HAP-1 (cell line): ENCODE data around the gene SPATA22.
"Not testable (repeated sequence)": the region's sequence is repeated elsewhere in the genome, so short reads cannot be mapped to it uniquely, and the experiment has no call there.

Experiments
- DNase-seq, 2 experiments: peaks; one replicate each; pipeline ENCODE4 v3.0.0-alpha.2; 2016 to 2020; ENCODE audit warnings: low spot score in 2 of 2
- H3K27me3 ChIP-seq: fragments of 250-450 bp; sonication (Bioruptor Pico); 2 replicates; pipeline ENCODE4 v1.5.1; 2020; ENCODE audit warnings: low read depth, mild to moderate bottlenecking, moderate library complexity
- H3K36me3 ChIP-seq: fragments of 250-450 bp; sonication (Bioruptor Pico); replicated peaks from 2 replicates; pipeline ENCODE4 v1.5.1; 2020; ENCODE audit warnings: mild to moderate bottlenecking
- H3K4me1 ChIP-seq: fragments of 250-450 bp; sonication (Bioruptor Pico); 2 replicates; pipeline ENCODE4 v1.5.1; 2020; ENCODE audit warnings: mild to moderate bottlenecking
- H3K4me3 ChIP-seq: fragments of 250-450 bp; sonication (Bioruptor Pico); 2 replicates; pipeline ENCODE4 v1.5.1; 2020; ENCODE audit warnings: mild to moderate bottlenecking, moderate library complexity
- H3K9me3 ChIP-seq: fragments of 250-450 bp; sonication (Bioruptor Pico); 2 replicates; pipeline ENCODE4 v1.5.1; 2020; ENCODE audit warnings: mild to moderate bottlenecking, moderate library complexity
- in situ Hi-C: fragments of 300-500 bp; cut with MboI; formaldehyde crosslinking; loops from 3 replicates; pipeline ENCODE4 v1.14.3; 2020; ENCODE audit warnings: low sequenced_read_pairs, inconsistent platforms, mixed read lengths

SPATA22 gene

DNA sequence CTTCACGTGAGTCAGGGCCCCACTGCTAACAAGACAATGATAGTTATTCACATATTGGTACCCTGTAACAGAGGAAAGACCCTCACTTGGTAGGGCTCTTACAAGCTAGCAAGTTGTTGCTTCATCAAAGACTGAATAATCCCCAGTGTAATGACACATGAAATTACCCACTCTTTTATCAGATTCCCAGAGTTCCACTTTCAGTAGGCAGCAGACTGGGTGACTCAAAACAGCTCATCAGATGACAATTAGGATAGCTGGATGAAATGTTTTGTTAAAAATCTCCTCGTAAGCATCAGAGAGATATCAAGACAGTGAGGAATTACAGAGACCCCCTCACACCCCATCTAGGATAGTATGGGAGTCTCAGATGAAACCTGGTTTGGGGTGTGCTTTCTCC, 31.2 kb downstream of the SPATA22 start:
- no peaks in the 10 kb centered on the region for H3K4me1 ChIP-seq
- H3K9me3 ChIP-seq = no peaks in the 10 kb centered on the region
- DNase-seq = no peak
- in situ Hi-C loops = no loop called here
- H3K36me3 ChIP-seq = no peaks in the 10 kb centered on the region
- 0 out of 2 replicates have a peak, but pooled peaks cover 5% of the 10 kb centered on the region for H3K27me3 ChIP-seq
- no peak overlapping the region for H3K4me3 ChIP-seq

DNA sequence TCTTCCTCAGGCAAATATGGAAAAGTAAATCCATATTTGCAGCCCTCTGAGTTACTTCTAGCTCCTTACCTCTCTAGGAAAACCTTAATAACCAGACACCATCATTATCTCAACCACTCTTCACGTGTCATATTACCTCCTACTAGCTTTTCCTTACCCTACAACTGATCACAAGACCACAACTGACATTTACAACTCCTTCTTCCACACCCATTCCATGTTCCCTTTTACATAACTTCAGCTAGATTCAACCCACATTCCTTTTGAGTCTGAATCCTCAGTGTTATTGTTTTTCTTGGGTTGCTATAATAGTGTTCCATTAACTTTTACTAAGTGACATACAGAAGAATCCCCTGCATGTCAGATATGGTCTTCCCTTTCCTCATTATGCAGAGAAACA, 33.3 kb downstream of the SPATA22 start:
- H3K9me3 ChIP-seq = no peaks in the 10 kb centered on the region
- in situ Hi-C loops = no loop called here
- 0 out of 2 replicates have a peak, but pooled peaks cover 5% of the 10 kb centered on the region for H3K27me3 ChIP-seq
- no peak for DNase-seq
- H3K36me3 ChIP-seq = no peaks in the 10 kb centered on the region
- no peaks in the 10 kb centered on the region for H3K4me1 ChIP-seq
- H3K4me3 ChIP-seq = no peak overlapping the region

DNA sequence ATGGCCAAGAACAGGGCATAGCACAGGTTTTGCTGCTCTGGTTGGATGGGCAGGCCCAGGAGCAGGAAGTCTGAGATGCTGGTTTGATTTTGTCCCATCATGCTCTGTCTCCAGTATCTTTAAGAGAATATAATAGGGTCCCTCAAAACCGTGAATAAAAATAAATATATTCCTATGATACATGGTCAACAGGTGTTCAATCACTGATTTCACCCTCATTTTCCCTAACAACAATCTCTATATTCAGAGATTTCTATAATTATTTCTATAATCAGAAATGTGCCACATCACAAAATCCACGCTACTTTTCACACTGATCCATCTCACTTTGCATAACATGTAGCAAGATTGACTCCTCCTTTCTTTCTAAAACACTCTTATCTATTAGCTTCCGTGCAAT, 37.9 kb downstream of the SPATA22 start, which contains the start of gene OR1E2:
OR1E2 (minus strand) TSS at position 101 of the 400 bp plus-strand sequence; CDS start at position 101, 0 bp downstream.
- Histone ChIP-seq H3K4me1 (no peaks in the 10 kb centered on the region), H3K36me3 (no peaks in the 10 kb centered on the region), H3K4me3 (no peak within 1 kb of the TSS), H3K9me3 (no peaks in the 10 kb centered on the region), H3K27me3 (0 out of 2 replicates have a peak, but pooled peaks cover 3% of the 10 kb centered on the region)
- no peak for DNase-seq
- in situ Hi-C loops = no loop called here

DNA sequence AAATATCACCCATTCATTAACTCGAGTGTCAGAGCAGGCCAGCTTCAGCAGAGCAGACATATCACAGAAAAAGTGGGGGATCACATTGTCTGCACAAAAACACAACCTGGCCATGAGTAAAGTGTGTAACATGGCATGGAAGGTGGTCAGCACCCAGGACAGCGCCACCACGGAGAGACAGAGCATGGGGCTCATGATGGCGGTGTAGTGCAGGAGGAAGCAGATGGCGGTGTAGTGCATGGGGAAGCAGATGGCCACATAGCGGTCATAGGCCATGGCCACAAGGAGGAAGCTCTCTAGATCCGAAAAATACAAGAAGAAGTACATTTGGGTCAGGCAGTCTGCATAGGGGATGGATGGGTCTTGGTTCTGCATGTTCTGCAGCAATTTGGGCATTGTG, 38.4 kb downstream of the SPATA22 start:
- H3K36me3 ChIP-seq, in situ Hi-C loops: not testable (repeated sequence)
- DNase-seq = peak in 1 of 2 experiments; percentile 48

DNA sequence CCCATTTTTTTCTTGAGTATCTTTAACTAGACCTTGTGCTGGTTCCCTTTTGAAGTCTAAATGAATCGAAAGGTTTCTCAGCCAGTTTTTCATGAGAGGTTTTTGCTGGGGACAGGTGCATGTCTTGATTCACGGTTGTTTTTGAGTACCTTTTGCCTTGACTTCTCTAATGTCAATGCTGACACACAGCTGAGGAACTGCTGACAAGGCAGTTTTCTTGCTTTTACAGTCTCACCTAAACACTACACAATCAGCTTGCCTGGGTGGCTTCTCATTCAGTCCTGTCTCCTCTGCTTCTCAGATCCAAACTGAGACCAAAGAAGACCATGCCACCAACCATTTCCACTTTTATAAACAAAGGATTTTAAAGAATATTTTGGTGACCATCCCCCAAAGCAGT, 53.4 kb downstream of the SPATA22 start:
- Histone ChIP-seq H3K9me3 (no peaks in the 10 kb centered on the region), H3K36me3 (no peaks in the 10 kb centered on the region), H3K27me3 (no peaks in the 10 kb centered on the region), H3K4me3 (no peak overlapping the region), H3K4me1 (no peaks in the 10 kb centered on the region)
- DNase-seq = no peak
- in situ Hi-C loops = no loop called here

More for the DNA sequence above, 38.4 kb downstream of the SPATA22 start:
- not testable (repeated sequence) for H3K4me1 ChIP-seq, H3K4me3 ChIP-seq, H3K27me3 ChIP-seq, H3K9me3 ChIP-seq

DNA sequence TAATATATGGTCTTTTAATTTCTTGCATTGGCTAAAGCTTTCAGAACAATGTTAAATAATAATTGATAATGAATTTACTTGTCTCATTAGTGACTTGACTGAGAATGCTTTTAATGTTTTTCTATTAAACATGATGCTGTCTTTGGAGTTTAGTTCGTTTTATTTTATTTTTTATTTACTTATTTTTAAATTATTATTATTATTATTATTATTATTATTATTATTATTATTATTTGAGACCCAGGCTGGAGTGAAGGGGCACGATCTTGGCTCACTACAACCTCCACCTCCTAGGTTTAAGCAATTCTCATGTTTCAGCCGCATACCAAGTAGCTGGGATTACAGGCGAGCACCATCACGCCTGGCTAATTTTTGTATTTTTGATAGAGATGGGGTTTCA, 56.0 kb downstream of the SPATA22 start:
- Histone ChIP-seq H3K27me3 (no peaks in the 10 kb centered on the region), H3K36me3 (no peaks in the 10 kb centered on the region), H3K9me3 (no peaks in the 10 kb centered on the region), H3K4me3 (no peak overlapping the region), H3K4me1 (no peaks in the 10 kb centered on the region)
- in situ Hi-C loops = no loop called here
- no peak for DNase-seq

DNA sequence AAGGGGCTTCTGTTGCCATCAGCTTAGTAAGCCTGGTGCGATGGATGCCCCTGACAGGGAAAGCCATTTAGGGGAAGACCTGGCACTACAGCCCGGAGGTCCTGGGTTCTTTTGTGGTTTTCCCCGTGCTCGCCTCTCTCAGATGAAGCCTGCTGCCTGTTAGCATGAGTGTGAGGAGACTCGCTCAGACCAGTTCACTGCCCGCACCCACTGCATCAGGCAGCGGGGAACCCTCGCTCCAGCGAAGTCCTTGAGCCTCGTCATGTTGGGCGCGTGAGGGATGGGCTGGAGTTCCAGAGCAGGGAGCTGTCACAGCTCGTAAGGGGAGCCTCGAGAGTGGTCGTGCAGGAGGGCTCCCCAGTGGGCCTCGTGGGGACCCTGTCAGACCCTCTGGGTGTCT, 59.4 kb downstream of the SPATA22 start:
- H3K4me1 ChIP-seq, H3K9me3 ChIP-seq, H3K4me3 ChIP-seq, in situ Hi-C loops, H3K36me3 ChIP-seq, DNase-seq, H3K27me3 ChIP-seq: not testable (repeated sequence)

DNA sequence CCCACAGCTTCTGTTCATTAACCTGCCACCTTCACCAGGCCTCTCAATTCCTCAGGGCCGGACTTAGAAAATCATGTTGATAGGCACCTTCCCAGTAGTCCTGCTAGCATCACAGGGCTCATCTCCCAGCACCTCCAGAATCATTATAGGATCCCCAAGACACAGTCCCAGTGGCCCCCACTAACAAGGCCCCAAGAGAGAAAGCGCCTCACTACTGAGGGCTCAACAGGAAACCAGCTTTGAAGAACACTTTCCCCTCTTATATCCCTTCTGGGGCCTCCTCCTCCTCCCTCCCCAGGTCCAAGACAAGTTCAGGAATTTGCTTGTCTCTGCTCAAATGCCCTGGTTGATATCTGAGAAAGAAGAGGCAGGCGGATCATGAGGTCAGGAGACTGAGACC, 60.5 kb downstream of the SPATA22 start, which contains the start of gene OR3A3:
OR3A3 (plus strand) TSS at position 301 of the 400 bp plus-strand sequence.
- H3K9me3 ChIP-seq = no peaks in the 10 kb centered on the region
- no peak within 1 kb of the TSS for H3K4me3 ChIP-seq
- in situ Hi-C loops = no loop called here
- no peaks in the 10 kb centered on the region for H3K4me1 ChIP-seq
- no peaks in the 10 kb centered on the region for H3K36me3 ChIP-seq
- no peak for DNase-seq
- no peaks in the 10 kb centered on the region for H3K27me3 ChIP-seq

DNA sequence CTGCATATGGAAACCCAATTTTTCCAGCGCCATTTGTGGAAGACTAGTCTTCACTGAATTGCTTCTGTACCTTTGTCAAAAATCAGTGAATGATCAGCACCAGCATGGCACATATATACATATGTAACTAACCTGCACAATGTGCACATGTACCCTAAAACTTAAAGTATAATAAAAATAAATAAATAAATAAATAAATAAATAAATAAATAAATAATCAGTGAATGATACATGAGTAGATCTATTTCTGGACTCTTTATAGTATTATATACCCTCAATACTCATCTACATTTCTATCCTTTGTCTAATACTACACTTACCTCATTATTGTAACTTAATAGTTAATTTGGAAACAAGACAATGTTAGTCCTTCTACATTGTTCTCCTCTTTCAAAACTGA, 67.8 kb downstream of the SPATA22 start:
- H3K4me1 ChIP-seq, H3K9me3 ChIP-seq, in situ Hi-C loops, H3K4me3 ChIP-seq, H3K36me3 ChIP-seq, DNase-seq, H3K27me3 ChIP-seq: not testable (repeated sequence)

DNA sequence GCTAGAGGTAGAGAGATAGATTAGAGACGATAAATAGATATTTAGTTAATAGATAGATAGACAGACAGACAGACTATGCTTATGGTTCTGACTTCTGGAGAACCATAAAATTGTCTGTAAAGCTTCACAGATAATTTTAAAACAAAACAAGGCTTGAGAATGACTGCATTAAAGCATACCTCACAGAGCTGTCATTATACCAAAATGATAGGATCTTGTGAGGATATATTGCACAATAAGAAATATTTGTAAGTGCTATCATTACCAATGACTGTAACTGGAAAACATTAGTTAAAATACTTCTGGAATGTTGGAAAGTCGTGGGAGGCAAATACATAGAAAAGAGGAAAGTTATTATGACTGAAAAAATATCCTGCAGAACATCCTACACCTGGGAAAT, 69.8 kb downstream of the SPATA22 start:
- Histone ChIP-seq H3K4me3 (no peak overlapping the region), H3K9me3 (no peaks in the 10 kb centered on the region), H3K4me1 (no peaks in the 10 kb centered on the region), H3K27me3 (no peaks in the 10 kb centered on the region), H3K36me3 (no peaks in the 10 kb centered on the region)
- in situ Hi-C loops = no loop called here
- DNase-seq = no peak

DNA sequence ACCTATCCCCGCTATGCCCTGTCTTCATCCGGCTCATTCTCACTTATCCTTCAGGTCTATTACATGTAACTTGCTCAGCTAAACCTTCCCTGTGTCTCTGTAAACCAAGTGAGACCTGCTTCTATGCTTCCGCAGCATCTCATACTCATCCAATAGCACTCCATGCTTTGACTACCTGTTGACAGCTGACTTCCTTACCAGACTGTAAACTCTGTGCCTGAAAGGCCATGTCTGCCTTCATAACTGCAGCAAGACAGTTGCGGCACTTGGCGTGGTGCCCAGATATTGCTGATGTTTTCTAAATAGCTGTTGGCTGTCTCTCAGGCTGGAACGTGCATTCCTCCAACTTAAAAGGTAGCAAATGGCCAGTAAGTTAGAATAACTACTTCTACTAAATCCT, 71.6 kb downstream of the SPATA22 start:
- in situ Hi-C loops = no loop called here
- no peaks in the 10 kb centered on the region for H3K27me3 ChIP-seq
- H3K9me3 ChIP-seq = no peaks in the 10 kb centered on the region
- H3K36me3 ChIP-seq = no peaks in the 10 kb centered on the region
- no peak overlapping the region for H3K4me3 ChIP-seq
- no peaks in the 10 kb centered on the region for H3K4me1 ChIP-seq
- DNase-seq = no peak

DNA sequence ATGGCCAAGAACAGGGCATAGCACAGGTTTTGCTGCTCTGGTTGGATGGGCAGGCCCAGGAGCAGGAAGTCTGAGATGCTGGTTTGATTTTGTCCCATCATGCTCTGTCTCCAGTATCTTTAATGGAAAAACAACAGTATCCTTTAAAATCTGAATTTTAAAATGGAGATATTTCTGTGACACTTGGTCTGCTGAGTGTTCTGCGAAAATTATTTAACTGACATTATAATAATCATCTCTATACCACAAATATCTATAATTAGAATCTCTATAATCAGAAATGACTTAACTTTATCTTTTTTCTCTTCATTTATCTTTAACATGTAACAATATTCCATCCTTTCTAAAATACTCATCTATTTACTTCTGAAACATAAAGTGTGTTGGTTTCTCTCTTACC, 73.3 kb downstream of the SPATA22 start, which contains the start of gene OR1E1:
OR1E1 (minus strand) TSS at position 101 of the 400 bp plus-strand sequence; CDS start at position 101, 0 bp downstream.
- Histone ChIP-seq H3K4me3 (no peak within 1 kb of the TSS), H3K27me3 (no peaks in the 10 kb centered on the region), H3K36me3 (no peaks in the 10 kb centered on the region), H3K4me1 (no peaks in the 10 kb centered on the region), H3K9me3 (no peaks in the 10 kb centered on the region)
- in situ Hi-C loops = no loop called here
- DNase-seq = no peak

DNA sequence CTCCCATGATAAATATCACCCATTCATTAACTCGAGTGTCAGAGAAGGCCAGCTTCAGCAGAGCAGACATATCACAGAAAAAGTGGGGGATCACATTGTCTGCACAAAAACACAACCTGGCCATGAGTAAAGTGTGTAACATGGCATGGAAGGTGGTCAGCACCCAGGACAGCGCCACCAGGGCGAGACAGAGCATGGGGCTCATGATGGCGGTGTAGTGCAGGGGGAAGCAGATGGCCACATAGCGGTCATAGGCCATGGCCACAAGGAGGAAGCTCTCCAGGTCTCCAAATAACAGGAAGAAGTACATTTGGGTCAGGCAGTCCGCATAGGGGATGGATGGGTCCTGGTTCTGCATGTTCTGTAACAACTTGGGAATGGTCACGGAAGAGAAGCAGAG, 73.8 kb downstream of the SPATA22 start:
- H3K9me3 ChIP-seq, H3K36me3 ChIP-seq, in situ Hi-C loops, H3K27me3 ChIP-seq, H3K4me1 ChIP-seq, H3K4me3 ChIP-seq: not testable (repeated sequence)
- peak in 1 of 2 experiments; percentile 40 for DNase-seq
